Activated T-cell treated with anti-CD3 and anti-CD28 coated beads for 1 hour (primary cell): ENCODE data around the gene APOL1.
"Not testable (repeated sequence)": the region's sequence is repeated elsewhere in the genome, so short reads cannot be mapped to it uniquely, and the experiment has no call there.

ENCODE experiments used
- DNase-seq: peaks from one replicate; pipeline ENCODE4 v3.0.0-alpha.2; 2020; ENCODE audit warnings: low read depth

Gene APOL1

GRCh38 chr22:36225333-36225922 is 27.5 kb upstream of the APOL1 start:
- no peak for DNase-seq

DNA sequence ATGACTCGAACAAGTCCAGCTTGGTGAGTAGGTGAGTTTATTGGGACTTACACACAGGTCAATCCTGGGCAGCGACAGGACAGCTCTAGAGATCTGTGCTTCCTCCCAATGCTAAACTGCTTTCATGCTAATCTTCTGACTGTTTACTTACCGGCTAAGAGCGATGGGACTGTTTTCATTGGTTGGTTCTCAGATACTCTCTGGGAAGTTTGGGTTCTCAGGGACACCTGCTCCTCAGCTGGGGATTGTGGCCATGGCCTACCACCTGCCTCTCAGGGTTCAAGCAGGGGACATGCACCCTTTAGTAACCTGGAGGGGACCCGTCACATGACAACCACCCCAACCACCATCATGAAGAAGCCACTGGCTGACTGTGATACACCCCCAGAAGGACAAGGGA is 26.7 kb upstream of the APOL1 start:
- DNase-seq, result no peak

- DNase-seq, result no peak
These were observed 25.5 kb upstream of the APOL1 start for GRCh38 chr22:36227396-36227795.

- no peak for DNase-seq
These were observed 25.1 kb upstream of the APOL1 start for GRCh38 chr22:36227806-36228205.

GRCh38 chr22:36228369-36228768 is 24.6 kb upstream of the APOL1 start:
- not testable (repeated sequence) for DNase-seq

- DNase-seq, result no peak
These were observed 24.0 kb upstream of the APOL1 start for GRCh38 chr22:36228944-36229343.

GRCh38 chr22:36229649-36230048 is 23.3 kb upstream of the APOL1 start:
- DNase-seq, result not testable (repeated sequence)

DNA sequence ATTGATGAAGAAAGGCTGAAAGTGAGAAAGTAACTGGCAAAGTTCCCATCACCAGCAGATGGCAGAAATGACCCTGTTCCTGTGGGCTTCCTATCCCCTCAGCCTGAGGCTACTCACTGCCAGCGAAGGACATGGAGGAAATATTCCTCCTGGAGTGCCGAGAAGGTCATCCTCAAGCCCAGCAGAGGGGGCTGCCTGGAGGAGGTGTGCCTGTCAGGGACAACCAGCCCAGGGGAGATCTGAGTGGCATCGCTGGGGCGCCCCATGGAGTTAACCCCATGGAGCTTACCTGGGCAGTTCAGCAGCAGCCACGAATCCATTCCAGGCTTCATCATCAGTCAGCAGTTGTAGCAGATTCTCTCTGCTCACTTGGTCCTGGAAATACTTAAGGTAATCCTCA is 21.9 kb upstream of the APOL1 start:
- DNase-seq, result not testable (repeated sequence)

GRCh38 chr22:36232715-36233401 is 20.1 kb upstream of the APOL1 start:
- no peak for DNase-seq

- DNase-seq, result no peak
These were observed 19.1 kb upstream of the APOL1 start for GRCh38 chr22:36233796-36234195.

DNA sequence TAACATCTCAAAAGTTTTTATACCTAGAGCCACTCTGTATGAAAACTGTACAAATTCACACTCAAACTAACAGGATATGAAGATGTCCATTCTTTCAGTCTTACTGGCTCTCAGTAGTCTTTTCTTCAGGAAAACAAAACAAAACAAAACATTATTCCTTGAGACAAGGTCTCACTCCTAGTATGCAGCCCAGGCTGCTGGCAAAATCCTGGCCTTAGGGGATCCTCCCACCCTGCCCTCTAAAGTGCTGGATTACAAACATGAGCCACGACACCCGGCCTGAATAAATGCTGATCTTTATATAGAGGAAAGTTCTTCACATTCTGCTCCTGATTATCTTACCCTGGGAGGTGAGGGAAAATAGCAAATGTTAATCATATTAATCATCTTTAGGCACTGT is 18.7 kb upstream of the APOL1 start:
- no peak for DNase-seq

DNA sequence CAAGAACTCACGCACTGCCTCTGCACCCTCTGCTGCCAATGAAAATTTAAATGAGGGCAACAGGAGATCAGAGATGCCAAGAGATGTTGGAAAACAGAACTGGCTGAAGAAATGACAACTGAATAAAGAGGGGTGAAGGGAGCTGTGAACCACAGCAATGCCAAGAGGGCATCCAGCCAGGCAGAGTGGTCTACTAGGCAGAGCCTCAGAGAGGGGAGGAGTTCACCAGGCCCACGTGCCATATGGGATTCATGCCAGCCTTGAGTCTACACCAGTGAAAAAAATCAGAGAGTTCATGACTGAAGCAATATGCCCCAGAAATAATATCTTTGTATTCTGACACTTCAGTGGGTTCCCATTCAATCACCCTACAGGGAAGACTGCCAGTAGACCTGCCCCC is 18.0 kb upstream of the APOL1 start:
- DNase-seq, result no peak

DNA sequence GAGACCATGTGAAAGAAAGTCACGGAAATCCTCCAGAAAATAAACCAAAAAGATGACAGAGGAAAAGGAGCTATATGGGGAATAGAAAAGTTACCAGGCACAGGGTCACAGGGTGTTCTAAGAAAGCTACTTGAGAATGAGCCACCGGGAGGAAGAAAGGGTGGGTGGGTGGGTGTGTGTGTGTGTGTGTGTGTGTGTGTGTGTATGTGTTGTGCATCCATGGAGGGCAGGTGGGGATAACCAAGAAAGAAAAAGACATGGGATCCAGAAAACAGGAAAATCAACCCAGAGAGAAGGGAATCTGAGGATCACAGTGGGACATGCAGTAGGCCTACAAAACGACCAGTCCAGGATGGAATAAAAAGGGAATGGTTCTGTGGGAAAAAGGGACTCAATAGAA is 17.3 kb upstream of the APOL1 start:
- no peak for DNase-seq

DNA sequence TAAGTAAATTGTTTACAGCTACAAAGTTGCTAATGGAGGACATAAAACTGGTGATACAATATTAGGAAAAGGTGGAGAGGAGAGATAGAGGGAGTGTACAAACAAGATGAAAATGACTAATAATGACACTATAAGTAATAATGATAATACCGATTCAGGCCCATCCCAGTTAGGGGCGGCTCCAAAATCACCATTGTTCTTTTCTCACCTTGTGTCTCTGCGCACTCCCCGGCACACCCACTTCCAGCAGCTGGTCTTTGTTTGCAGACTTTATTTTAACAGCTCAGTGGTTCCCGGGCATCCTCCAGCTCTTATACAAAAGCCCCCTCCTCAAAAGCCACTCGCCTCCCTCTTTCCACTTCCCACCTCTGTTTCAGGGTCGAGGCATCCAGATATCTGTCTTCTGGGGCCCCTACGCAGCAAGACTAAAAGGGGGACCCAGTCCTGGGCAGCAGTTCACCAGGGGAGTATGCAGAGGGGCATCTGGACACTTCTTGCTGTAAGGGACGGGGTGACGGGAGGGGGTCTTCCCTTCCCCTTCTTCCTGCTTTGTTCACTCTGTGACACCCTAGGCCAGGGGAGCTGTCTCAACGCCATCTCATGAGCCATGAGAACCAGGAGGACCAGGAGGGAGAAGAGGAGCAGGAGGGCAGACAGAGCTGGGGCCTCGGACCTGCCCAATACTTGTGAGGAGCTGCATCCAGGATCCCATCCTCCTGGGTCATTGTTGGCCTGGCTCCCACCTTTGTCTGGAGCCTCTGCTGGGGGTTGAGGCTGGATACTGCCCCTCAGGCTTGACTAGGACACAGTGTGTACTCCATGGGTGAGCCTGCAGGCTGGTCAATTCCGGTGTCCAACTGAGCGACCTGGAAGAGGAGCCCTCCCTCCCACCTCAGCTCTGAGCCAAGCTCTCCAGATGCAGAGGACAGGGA is 16.3 kb upstream of the APOL1 start:
- no peak for DNase-seq

DNA sequence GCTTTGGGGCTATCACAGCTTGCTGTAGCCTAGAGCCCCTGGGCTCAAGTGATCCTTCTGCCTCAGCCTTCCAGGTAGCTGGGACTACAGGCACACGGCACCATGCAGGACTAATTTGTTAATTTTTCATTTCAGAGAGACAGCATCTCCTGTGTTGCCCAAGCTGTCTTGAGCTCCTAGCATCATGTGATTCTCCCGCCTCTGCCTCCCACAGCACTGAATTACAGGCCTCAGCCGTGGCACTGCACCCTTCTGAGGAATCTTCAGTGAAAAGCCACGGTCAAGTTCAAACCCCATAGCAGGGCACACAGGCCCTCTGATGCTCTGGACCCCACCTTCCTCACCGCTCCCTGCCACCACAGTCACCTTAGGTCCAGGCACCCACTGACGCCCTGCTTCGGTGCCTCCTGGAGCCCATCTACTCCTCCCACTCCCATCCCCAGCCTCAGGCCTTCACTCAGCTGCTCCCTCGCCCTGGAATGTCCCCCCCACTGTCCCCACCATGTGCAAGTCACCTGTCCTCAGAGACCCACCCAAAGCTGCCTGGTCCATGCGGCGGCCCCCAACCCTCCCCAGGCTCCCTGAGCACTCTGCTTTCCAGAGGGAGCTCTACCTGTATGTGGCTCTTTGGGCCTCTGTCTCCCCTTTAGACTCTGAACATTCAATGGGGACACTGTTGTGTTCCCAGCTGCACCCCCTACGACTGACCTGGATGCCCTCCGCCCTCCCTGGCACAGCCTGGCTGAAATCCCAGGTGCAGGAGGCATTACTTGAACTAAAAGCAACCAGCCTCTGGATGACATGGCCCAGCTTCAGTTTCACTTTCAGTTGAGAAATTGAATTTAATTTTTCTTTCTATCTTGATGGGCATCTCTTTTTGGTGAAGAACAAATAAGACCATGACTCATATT is 15.2 kb upstream of the APOL1 start:
- DNase-seq, result no peak

DNA sequence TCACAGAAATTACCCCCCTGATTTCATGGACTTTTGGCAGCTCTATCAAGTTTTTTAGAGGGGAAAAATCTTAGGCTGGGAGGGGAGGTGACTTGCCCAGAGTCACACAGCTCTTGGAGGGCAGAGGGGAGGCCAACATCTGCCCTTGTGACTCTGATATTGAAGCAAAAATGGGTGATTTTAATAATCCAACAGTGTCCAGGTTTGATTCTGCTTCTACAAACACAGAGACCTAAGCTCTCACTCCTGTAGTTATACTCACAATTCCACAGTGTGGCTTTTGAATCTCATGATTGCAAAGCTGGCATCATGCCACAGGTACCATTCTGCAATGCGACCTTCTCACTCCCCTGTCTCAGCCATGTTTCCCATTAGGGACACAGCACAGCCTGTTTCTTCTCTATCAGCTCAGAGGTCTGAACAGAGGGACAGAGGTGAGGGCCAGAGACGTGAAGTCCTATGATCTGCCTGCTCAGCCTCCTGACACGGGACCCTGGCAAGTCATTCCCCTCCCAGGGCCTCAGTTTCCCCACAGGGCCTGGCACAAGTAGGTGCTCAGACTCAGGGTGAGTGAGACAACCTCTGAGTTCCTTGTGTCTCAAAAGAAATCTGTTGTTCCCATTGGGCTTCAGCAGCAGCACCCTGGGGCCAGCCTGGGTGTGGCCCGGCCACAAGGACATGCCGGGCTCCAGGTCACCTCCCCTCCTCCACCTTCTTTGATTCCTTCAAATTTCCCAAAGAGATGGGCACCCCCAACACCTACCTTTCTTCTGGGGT is 14.4 kb upstream of the APOL1 start:
- no peak for DNase-seq

DNA sequence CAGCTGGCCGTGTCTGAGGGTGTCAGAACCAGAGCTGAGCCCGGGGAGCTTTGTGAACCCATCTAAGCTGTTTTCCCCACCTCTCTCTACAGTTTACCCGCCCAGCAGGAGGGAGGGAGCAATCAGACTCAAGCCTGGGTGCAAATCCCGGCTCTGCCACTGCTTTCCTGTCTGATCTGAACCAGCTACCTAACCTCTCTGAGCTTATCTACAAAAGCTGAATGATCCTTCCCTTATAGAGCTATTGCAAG is 13.9 kb upstream of the APOL1 start:
- no peak for DNase-seq

GRCh38 chr22:36239401-36240171 is 13.3 kb upstream of the APOL1 start, which contains the start of gene APOL2:
TSS of gene APOL2 (minus strand) at chr22:36239527. CDS start at chr22:36233162, 6,365 bp downstream.
- DNase-seq, result peak; percentile 72

- DNase-seq, result no peak
These were observed 8.9 kb upstream of the APOL1 start for GRCh38 chr22:36243986-36244385.
